ENCODE results near the gene ASB13.

- TF ChIP-seq CTCF (IDR thresholded peaks at IDR 0.05) (no peak), POLR2A (IDR thresholded peaks at IDR 0.05) (no peak), EP300 (IDR thresholded peaks at IDR 0.05) (no peak), POLR2AphosphoS5 (IDR thresholded peaks at IDR 0.05) (no peak)
Observed at GRCh38 chr10:5589011-5589660, 77.3 kb downstream of the ASB13 start.

All from stomach (tissue), 4 donors.